ENCODE data around the gene MAP2K2.
A peak's percentile ranks its signal among the peaks of the same experiment; 100 is the strongest.
"Not testable (repeated sequence)": the region's sequence is repeated elsewhere in the genome, so short reads cannot be mapped to it uniquely, and the experiment has no call there.

The MAP2K2 gene

DNA sequence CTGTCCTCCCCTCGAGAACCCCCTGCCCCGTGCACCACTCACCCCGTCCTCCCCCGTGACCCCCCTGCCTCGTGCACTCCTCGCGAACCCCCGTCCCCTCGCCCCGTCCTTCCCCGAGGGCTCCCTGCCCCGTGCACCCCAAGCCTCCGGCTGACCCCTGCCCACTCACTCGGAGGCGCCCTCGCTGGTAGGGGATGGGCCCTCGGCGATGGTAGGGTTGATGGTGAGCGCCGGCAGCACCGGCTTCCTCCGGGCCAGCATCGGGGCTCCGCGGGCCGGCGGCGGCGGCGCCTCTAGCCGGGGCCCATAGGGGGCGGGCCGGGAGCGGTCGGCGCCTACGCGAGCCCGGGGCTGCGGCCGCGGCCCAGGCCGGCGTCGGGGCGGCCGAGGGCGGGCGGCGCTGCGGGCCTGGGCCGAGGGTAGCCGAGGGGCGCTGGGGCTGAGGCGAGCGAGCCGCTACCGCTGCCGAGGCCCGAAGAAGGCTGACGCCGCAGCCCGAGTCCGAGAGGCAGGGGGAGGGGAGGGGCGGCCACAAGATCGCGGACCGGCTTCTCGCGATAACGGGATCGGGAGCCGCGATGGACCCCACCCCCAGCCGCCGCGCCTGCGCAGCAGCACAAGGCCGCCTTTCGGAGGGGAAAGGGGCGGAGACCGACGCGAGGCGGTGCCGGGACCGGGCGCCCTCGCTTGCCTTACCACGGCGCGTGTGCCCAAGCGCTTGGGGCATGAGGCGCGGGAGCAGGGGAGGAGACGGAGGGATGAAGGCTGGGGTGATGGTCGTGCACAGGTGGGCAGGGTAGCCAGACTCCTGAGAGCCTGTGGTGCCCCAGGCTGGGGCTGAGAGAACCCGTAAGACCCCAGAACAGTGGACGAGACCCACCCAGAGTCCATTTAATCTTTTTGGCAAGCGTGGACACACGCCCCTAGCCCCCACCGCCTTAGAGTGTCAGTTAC is at the start of gene MAP2K2:
Gene MAP2K2, minus strand, starts transcription at position 508 of the 954 bp plus-strand sequence. Its CDS starts 247 bp downstream, at position 261.
- FAIRE-seq (peak; percentile 90), DNase-seq (ENCODE audit: insufficient read length, low spot score) (peak; percentile 98)

DNA sequence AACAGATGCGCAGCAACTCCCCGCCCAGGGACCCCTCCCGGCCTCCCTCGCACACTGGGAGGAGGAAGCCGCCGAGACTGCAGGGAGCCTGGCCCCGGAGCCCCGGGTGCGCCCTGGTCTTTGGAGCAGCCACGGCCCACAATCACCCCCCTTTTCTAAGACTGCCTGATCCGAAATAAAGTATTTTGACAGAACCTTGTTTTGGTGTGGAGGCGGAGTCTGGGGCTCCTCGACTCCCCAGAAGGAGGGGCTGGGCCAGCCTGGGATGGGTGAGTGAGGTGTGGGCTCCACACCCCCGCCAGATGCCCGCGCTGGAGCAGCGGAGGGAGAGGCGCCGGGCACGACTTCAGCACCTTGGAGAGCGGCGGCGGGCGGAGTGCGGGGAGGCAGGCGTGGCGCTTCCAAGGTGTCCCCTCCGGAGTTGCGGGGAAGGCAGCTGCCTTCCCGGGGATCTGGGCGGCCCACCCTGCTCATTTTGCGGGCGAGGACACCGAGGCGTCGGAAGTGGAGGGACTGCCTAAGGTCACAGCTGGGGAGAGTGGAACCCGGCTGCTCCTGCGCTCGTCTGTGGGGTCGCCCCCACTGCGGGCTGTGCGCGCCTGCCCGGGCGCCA is 49.0 kb upstream of the MAP2K2 start:
- FAIRE-seq, result no peak
- DNase-seq (ENCODE audit: insufficient read length, low spot score), result peak; percentile 48

DNA sequence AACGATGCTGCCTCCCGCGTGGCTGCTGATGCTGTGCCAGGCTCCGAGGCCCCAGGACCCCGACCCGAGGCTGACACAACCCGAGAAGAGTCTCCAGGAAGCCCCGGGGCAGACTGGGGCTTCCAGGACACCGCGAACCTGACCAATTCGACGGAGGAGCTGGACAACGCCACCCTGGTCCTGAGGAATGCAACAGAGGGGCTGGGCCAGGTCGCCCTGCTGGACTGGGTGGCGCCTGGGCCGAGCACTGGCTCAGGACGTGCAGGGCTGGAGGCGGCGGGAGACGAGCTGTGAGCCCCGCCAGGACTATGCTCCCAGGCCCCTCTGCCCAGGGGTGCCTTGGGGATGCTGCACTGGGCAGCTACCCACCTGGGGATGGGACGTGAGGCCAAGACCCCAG is 47.8 kb upstream of the MAP2K2 start:
- DNase-seq (ENCODE audit: insufficient read length, low spot score) (no peak), FAIRE-seq (no peak)

DNA sequence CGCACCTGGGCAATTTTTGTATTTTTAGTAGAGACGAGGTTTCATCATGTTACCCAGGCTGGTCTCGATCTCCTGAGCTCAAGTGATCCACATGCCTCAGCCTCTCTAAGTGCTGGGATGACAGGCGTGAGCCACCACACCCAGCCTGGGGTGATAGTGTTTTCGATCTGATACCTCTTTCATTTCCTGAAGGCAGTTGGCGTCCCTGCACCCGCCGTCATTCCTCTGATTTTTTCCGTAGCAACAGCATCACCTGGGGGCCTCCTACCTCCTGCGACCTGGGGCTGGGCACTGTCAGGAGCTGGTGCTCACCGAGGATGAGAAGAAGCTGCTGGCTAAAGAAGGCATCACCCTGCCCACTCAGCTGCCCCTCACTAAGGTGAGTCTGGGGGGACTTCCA is 40.3 kb upstream of the MAP2K2 start:
- DNase-seq (ENCODE audit: insufficient read length, low spot score) (no peak), FAIRE-seq (no peak)

DNA sequence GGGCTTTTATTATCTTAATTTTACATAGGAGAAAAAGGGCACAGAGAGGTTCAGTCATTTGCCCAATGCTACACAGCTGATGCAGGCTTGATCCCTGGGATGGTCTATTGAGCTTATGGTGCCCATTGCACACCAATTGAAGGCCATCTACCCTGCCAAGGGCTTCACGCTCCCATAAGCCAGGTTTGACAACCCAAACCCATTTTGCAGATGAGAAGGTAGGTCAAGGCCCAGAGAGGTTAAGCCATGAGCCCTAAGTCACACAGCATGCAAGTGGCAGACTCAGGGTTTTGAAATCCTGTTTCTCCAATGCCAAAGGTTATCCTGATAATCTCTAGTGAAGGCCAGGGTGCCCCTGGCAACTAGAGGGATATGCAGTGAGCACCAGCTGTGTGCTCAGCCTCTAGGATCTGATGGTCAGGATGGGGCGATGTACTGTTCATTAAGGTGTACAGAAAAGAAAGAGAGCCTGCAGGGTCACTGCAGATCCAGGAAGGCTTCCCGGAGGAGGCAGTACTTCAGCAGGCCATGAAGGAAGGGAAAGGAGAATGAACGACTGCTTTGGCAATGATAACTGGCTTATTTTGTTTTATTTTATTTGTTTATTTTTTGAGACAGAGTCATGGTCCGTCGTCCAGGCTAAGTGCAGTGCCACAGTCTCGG is 37.6 kb upstream of the MAP2K2 start:
- FAIRE-seq (no peak), DNase-seq (ENCODE audit: insufficient read length, low spot score) (no peak)

DNA sequence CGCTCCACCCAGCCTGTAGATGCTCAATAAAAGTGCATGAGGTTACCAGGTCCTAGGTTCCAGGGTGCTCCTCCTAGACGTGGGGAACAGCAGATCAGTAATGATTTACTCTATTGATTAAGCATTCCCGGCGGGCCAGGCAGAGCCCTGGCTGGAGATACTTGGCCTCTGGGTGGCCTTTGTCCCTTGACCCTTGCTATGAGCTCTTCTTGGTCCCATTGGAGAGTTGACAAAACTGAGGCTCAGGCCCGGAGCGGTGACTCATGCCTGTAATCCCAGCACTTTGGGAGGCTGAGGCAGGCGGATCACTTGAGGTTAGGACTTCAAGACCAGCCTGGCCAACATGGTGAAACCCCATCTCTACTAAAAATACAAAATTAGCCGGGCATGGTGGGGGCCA is 34.0 kb upstream of the MAP2K2 start:
- FAIRE-seq, result not testable (repeated sequence)

DNA sequence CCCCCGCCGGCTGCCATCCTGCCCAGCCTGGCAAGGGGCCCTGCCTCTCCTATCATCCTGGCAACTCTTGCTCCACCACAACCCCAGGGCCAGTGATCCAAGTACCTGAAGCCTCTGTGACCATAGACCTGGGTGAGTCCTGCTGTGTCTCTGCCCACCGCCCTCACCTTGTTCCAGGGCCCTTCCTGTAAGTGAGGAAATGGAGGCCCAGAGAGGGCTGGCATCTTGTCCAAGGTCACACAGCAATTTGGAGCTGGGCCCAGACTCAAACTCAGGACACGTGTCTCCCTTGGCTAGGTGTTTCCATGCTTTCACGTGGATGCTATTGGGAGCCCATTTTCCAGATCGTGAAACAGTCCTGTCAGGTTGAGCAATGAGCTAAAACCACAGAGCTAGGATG is 33.2 kb upstream of the MAP2K2 start:
- FAIRE-seq (no peak), DNase-seq (ENCODE audit: insufficient read length, low spot score) (no peak)

More for the DNA sequence above, 34.0 kb upstream of the MAP2K2 start:
- DNase-seq (ENCODE audit: insufficient read length, low spot score), result not testable (repeated sequence)

DNA sequence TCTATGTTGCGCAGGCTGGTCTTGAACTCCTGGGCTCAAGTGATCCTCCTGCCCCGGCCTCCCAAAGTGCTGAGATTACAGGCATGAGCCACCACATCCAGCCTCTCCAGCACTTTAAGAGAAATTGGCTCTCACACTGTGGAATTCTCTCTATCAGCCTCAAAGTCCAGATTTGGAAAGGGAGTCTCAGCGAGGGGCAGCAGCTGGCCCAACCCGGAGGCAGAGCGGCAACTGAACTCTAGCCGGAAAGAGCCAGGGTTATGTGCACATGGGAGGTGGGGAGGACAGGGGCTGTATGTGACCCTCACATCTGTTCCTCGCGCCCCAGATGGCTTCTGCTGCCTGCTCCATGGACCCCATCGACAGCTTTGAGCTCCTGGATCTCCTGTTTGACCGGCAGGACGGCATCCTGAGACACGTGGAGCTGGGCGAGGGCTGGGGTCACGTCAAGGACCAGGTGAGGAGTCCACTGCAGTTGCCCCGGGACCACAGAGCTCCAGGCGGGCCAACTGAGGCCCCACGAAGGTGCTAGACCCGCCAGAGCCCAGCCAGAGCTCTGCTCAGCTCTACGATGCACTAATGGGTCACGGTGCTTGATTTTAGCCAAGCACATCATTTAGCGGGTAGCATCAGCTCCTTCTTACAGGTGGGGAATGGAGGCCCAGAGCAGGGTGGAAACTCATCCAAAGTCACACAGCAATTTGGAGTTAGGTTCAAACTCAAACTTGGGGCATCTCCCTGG is 30.8 kb upstream of the MAP2K2 start:
- FAIRE-seq (no peak), DNase-seq (ENCODE audit: insufficient read length, low spot score) (no peak)

DNA sequence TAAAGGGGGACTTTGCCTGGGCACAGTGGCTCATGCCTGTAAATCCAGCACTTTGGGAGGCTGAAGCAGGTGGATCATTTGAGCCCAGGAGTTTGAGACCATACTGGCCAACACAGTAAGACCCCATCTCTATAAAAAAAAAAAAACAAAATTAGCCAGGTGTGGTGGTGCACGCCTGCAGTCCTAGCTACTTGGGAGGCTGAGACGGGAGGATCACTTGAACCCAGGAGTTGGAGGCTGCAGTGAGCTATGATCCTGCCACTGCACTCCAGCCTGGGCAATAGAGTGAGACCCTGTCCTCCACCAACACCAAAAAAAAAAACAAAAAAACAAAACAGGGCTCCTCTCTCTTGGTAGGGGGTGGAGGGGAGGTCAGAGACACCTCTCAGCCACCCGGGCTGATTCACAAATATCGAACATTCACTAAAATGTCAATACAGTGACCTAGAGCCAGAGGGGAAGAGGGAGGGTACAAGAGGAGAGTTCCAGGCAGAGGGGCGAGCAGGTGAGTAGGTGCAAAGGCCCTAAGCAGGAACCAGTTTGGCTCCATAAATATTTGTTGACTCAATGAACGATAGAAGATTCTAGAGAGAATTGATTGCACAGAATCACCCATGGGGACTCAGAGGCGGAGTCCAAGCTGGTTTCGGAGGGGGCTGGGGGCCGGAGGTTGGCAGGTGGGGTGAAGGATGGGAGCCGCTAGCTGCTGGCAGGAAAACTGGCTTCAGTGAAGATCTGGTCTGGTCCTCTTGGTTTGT is 28.5 kb upstream of the MAP2K2 start:
- no peak for FAIRE-seq
- DNase-seq (ENCODE audit: insufficient read length, low spot score), result no peak

DNA sequence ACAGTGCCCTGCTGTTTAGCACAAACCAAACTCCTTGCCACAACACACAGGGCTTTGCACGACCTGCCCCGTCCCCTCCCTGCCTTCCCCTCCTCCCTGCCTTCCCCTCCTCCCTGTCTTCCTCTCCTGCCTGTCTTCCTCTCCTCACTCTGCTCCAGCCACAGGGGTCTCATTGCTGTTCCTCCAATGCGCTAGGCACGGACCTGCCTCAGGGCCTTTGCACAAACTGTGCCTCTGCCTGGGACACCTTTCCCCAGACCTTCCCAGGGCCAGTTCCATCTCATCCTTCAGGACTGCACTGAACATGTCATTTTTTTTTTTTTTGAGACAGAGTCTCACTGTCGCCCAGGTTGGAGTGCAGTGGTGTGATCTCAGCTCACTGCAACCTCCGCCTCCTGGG is 27.7 kb upstream of the MAP2K2 start:
- DNase-seq (ENCODE audit: insufficient read length, low spot score) (no peak), FAIRE-seq (no peak)

DNA sequence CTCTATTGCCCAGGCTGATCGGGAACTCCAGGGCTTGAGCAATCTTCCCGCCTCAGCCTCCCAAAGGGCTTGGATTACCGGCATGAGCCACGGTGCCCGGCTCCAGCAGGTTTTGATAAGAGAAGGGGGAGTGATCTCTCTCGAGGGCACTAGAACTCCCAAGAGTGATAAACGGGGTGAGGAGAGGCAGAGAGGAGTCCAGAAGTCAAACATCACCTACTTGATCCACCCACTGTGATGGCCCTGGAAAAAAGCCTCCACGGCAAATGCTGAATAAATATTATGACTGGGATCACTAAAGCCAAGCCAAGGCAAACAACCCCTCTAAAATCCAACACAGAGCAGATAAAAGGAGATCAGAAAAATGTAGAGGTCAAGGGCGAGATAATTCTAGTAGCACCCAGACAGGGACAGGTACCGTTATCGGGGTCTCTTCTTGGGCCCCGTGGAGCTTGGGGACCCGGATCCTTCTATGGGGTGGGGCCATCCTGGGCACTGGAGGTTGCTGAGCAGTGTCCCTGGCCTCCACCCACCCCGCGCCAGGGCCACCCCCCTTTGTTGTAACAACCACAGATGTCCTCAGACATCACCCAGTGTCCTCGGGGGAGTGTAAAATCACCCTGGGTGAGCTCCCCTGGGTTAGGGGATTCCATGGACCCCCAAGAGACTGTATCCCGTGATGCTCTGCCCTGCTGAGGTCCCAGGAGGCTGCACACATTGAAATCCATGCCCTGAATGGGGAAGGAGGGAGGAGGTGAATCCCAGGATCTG is 25.8 kb upstream of the MAP2K2 start:
- DNase-seq (ENCODE audit: insufficient read length, low spot score) (no peak), FAIRE-seq (no peak)

DNA sequence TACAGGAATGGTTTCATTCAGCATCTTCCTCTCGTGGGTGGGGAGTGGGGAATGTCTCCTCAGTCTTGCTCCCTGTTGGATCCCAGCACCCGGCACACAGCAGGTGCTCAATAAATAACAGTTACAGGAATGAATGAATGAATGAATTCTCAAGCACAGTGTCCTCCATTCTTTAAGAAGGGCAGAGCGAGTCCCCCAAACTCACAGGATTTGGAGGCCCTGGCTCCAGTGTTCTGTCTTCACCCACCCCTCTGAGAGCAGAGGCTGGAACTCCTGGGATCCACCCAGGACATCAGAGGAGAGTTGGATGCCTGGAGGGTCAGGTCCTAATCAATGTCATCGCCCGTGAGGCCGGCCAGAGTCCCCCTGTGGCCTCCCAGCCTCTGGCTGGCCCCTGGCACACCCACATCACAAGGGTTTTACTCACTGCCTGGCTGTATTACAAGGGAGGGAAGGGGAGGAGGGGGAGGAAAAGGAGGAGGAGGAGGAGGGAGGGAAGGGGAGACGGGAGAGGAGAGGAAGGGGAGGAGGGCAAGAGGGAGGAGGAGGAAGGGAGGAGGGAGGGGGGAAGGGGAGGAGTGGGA is 20.8 kb upstream of the MAP2K2 start:
- no peak for FAIRE-seq
- no peak for DNase-seq (ENCODE audit: insufficient read length, low spot score)

DNA sequence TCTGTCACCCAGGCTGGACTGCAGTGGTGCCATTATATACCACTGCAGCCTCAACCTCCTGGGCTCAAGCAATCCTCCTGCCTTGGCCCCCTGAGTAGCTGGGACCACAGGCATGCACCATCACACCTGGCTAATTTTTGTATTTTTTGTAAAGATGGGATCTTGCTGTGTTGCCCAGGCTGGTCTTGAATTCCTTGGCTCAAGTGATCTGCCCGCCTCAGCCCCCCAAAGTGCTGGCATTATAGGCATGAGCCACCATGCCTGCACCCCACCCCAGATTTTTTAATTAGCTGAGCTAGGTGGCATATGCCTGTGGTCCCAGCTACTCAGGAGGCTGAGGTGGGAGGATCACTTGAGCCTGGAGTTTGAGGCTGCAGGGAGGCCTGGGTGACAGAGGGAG is 19.0 kb upstream of the MAP2K2 start:
- FAIRE-seq; DNase-seq (ENCODE audit: insufficient read length, low spot score): not testable (repeated sequence)

DNA sequence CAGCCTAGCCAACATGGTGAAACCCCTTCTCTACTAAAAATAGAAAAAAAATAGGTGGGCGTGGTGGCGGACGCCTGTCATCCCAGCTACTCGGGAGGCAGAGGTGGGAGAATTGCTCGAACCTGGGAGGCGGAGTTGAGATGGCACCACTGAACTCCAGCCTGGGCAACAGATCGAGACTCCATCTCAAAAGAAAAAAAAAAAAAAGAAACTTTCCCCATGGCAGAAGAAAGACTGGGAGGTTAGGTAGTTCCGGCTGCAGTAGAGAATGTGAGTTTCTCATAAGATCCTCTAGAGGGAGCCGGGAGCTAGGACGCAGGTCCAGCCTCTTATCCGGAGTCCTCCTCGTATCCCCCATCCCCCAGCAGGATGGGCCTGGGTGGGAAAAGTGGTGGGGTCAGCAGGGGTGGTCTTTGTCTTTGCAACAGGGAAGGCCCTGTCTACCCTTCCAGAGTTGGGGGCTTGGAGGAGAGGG is 16.4 kb upstream of the MAP2K2 start:
- FAIRE-seq (peak; percentile 71), DNase-seq (ENCODE audit: insufficient read length, low spot score) (peak; percentile 75)

DNA sequence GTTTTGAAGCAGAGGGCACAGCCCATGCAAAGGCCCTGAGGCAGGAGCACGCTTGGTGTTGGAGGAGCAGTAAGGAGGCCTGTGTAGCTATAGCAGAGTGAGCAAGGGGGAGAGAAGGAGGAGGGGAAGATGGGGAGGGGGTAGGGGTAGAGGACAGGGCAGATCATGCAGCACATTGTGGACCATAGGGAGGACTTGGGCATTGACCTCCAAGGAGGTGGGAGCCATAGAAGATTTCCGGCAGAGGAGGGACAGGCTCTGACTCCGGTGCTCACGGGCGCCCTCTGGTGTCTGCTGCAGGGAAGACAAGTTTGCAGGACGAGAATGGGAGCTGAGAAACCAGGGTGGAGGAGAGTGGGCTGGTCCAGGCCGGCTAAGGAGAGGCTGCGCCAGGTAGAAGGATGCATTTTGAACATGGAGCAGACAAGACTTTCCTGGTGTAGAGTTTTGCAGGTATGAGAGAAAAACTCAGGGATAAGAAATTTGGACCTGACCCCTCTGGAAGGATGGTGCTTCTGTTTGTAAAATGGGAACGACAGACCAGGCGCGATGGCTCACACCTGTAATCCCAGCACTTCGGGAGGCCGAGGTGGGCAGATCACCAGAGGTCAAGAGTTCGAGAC is 15.8 kb upstream of the MAP2K2 start:
- peak; percentile 47 for FAIRE-seq
- DNase-seq (ENCODE audit: insufficient read length, low spot score), result peak; percentile 84

DNA sequence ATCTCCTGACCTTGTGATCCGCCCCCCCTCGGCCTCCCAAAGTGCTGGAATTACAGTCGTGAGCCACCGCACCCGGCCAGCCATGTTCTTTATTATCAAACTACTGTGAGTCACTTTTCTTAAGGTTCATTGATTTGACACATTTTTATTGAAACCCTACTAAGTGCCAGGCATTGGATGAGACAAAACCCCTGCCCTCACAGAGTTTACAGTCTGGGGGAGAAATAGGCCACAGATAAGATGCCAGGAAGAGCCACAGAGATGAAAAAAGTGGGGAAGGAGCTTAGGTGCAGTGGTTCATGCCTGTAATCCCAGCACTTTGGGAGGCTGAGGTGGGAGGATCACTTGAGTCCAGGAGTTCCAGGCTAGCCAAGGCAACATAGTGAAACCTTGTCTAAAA is 14.5 kb upstream of the MAP2K2 start:
- FAIRE-seq (no peak), DNase-seq (ENCODE audit: insufficient read length, low spot score) (no peak)

DNA sequence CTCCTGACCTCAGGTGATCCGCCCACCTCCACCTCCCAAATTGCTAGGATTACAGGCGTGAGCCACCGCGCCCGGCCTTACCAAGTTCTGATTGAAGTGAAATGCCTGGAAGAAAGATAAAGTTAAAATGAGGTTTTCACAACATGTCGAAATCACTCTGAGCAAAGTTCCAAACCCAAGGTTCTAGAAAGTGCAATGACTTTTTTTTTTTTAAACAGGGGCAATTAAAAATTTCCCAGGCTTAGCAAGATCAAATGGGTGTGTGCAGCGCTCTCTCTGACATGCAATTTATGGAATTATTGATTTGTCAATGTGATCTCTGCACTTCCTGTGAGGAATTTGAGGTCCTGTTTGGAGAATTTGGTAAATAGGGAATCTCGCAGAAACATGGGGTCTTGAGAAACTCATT is 12.8 kb upstream of the MAP2K2 start:
- DNase-seq (ENCODE audit: insufficient read length, low spot score) (no peak), FAIRE-seq (no peak)

DNA sequence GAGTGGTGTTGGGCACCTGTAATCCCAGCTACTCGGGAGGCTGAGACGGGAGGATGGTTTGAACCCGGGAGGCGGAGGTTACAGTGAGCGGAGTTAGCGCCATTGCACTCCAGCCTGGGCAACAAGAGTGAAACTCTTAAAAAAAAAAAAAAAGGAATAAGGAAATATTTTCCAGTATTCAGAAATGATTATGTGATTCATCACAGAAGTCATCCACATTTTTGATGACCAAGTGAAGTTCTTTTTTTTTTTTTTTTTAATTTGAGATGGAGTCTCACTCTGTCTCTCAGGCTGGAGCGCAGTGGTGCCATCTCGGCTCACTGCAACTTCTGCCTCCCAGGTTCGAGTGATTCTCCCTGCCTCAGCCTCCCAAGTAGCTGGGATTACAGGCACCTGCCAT is 11.5 kb upstream of the MAP2K2 start:
- not testable (repeated sequence) for DNase-seq (ENCODE audit: insufficient read length, low spot score); FAIRE-seq

Measured in GM19239 (cell line).